HepG2 (cell line): Measurements from ENCODE around the gene FAM53B. TPM values are rescaled to one million over a fixed set of nuclear protein-coding genes. Genes with fewer than 3 reads are reported as not detected.

Experiments
- ATAC-seq: fragments of 200-7000 bp; cut with Tn5 transposase; 3 replicates; pipeline ENCODE4 v1.9.1; 2020; ENCODE audit warnings: mild to moderate bottlenecking, moderate library complexity
- BruUV-seq: library from RNA; stranded (reverse); fragments of 400-500 nt; replicated peaks from 2 replicates; lab custom pipeline; 2021; lab: Mats Ljungman, UMichigan
- CTCF ChIA-PET: fragments of 300-600 bp; formaldehyde crosslinking; extraction: SDS; loops from one replicate; lab custom pipeline; 2021; ENCODE audit warnings: low total read pairs, inconsistent platforms, low intra/inter-chr PET ratio; lab: Yijun Ruan, JAX
- POLR2A ChIA-PET: fragments of 350-600 bp; sonication (Branson Sonifier 250); formaldehyde crosslinking; loops from one replicate; lab custom pipeline; 2020; ENCODE audit warnings: antibody characterized with exemption, inconsistent platforms; lab: Yijun Ruan, JAX
- DNase-seq: peaks from one replicate; pipeline ENCODE4 v3.0.0-alpha.2; 2015; ENCODE audit warnings: low spot score
- FAIRE-seq: peaks from 3 replicates; lab custom pipeline; 2011; peaks lifted over from hg19 to GRCh38; lab: Jason Lieb, UNC
- H2AFZ ChIP-seq: one replicate; pipeline ENCODE4 v1.6.1; 2011; ENCODE audit warnings: low read length, inconsistent platforms
- H3K27ac ChIP-seq: fragments of 300-600 bp; 3 replicates; pipeline ENCODE4 v1.8.0; 2011; ENCODE audit warnings: mixed run types, mild to moderate bottlenecking, mixed read lengths, low read length, inconsistent platforms; ENCODE audit not compliant: insufficient read depth; ENCODE audit errors: extremely low read length
- H3K27me3 ChIP-seq, 2 experiments: fragments of 200-600 bp in 1 of 2; 2 replicates in 1 of 2; 3 replicates in 1 of 2; pipeline versions ENCODE4 v1.6.0 to v1.8.0; 2011; ENCODE audit warnings: low read length in 2 of 2, mild to moderate bottlenecking in 2 of 2, moderate library complexity in 2 of 2, inconsistent platforms in 1 of 2; ENCODE audit not compliant: insufficient read depth in 2 of 2, control insufficient read depth in 1 of 2
- H3K36me3 ChIP-seq, 2 experiments: fragments of 200-600 bp in 1 of 2; replicated peaks in 1 of 2; 2 replicates in 1 of 2; 3 replicates in 1 of 2; pipeline versions ENCODE4 v1.5.1 to v1.8.0; 2011; ENCODE audit warnings: low read length in 2 of 2, inconsistent platforms in 1 of 2; ENCODE audit not compliant: insufficient read depth in 2 of 2, control insufficient read depth in 1 of 2
- H3K4me1 ChIP-seq: 2 replicates; pipeline ENCODE4 v1.5.1; 2012; ENCODE audit warnings: low read length, inconsistent platforms; ENCODE audit not compliant: insufficient read depth
- H3K4me2 ChIP-seq: 2 replicates; pipeline ENCODE4 v1.6.0; 2011; ENCODE audit warnings: low read depth, low read length, inconsistent platforms
- H3K4me3 ChIP-seq, 3 experiments: fragments of 200-600 bp in 1 of 3; sonication (generic), shearing (Covaris generic) in 1 of 3; replicated peaks in 1 of 3; 2 replicates each; pipeline ENCODE4 v1.5.1; 2011 to 2016; ENCODE audit warnings: low read length in 3 of 3, inconsistent platforms in 2 of 3, low read depth in 2 of 3, mild to moderate bottlenecking in 2 of 3, control low read depth in 1 of 3, mixed read lengths in 1 of 3; ENCODE audit not compliant: insufficient read depth in 1 of 3
- H3K79me2 ChIP-seq: one replicate; pipeline ENCODE4 v1.6.1; 2011; ENCODE audit warnings: low read length, inconsistent platforms; ENCODE audit not compliant: insufficient read depth
- H3K9ac ChIP-seq: 2 replicates; pipeline ENCODE4 v1.6.0; 2011; ENCODE audit warnings: mild to moderate bottlenecking, low read depth, low read length, inconsistent platforms; ENCODE audit not compliant: insufficient read depth
- H3K9me3 ChIP-seq: 2 replicates; pipeline ENCODE4 v1.5.1; 2012; ENCODE audit warnings: mild to moderate bottlenecking, low read length
- H4K20me1 ChIP-seq: 2 replicates; pipeline ENCODE4 v1.6.0; 2011; ENCODE audit warnings: inconsistent platforms, mild to moderate bottlenecking, low read length, moderate library complexity; ENCODE audit not compliant: insufficient read depth
- IRX3 ChIP-seq: sonication (generic); formaldehyde crosslinking; IDR thresholded peaks from 2 replicates; pipeline ENCODE4 v1.8.1; 2023; ENCODE audit warnings: mild to moderate bottlenecking, low read depth, missing genetic modification reagents, borderline replicate concordance
- KDM5A ChIP-seq: fragments of 200-600 bp; sonication (generic); IDR thresholded peaks from 2 replicates; pipeline ENCODE4 v1.7.0; 2018; ENCODE audit warnings: antibody characterized with exemption, mild to moderate bottlenecking, low read length, borderline replicate concordance
- KMT2B ChIP-seq: IDR thresholded peaks from 2 replicates; pipeline ENCODE4 v1.6.1; 2016; ENCODE audit warnings: missing genetic modification reagents, missing compliant biosample characterization
- TCF7 ChIP-seq: sonication (generic); IDR thresholded peaks from 2 replicates; pipeline ENCODE4 v1.6.1; 2016; ENCODE audit warnings: antibody characterized with exemption, low read depth
- ZFP41 ChIP-seq: sonication (generic); formaldehyde crosslinking; IDR thresholded peaks from 2 replicates; pipeline ENCODE4 v1.4.0; 2020; ENCODE audit warnings: mild to moderate bottlenecking, missing genetic modification reagents, borderline replicate concordance
- ZNF281 ChIP-seq: sonication (generic); formaldehyde crosslinking; IDR thresholded peaks from 2 replicates; pipeline ENCODE4 v1.4.0; 2020; ENCODE audit warnings: missing genetic modification reagents, borderline replicate concordance
- ZNF317 ChIP-seq: sonication (generic); formaldehyde crosslinking; IDR thresholded peaks from 2 replicates; pipeline ENCODE4 v1.5.0; 2020; ENCODE audit warnings: mild to moderate bottlenecking, missing genetic modification reagents
- ZNF407 ChIP-seq: sonication (generic); formaldehyde crosslinking; IDR thresholded peaks from one replicate; pipeline ENCODE4 v1.5.1; 2020; ENCODE audit warnings: mild to moderate bottlenecking, missing genetic modification reagents; ENCODE audit errors: not compliant biosample characterization
- ZNF788 ChIP-seq: sonication (generic); formaldehyde crosslinking; IDR thresholded peaks from 2 replicates; pipeline ENCODE4 v1.5.0; 2020; ENCODE audit warnings: mild to moderate bottlenecking, missing genetic modification reagents, borderline replicate concordance
- WGBS: methylation state at CpG from one replicate; pipeline ENCODE4 v1.1.6; 2017; ENCODE audit warnings: low lambda C conversion rate; 5-methylcytosine and 5-hydroxymethylcytosine counted together
- in situ Hi-C: cut with HindIII; loops from 2 replicates; pipeline ENCODE4 v1.10.0; 2017; ENCODE audit warnings: low pct_unique_long_range_greater_than_20kb; ENCODE audit not compliant: extremely low pct_ligation_motif_present
- intact Hi-C: fragments of 100-400 bp; cut with micrococcal nuclease; formaldehyde crosslinking; loops from one replicate; pipeline ENCODE4 v1.10.0; 2022; ENCODE audit not compliant: unreplicated experiment
- polyA plus RNA-seq, 8 experiments: library from polyadenylated mRNA; depleted of rRNA in 3 of 8; stranded (reverse) in 7 of 8; unstranded in 1 of 8; fragments of >200 nt; fragmentation: Illumina TruSeq in 4 of 8; extraction: Trizol in 4 of 8; gene quantifications; 2 replicates each; pipeline versions ENCODE4 v1.2.1 to v1.2.3, GENCODE V29; 2011 to 2016; ENCODE audit warnings: low read depth in 4 of 8, missing spikeins in 1 of 8, mixed read lengths in 1 of 8; ENCODE audit not compliant: insufficient read depth in 1 of 8
- total RNA-seq, 5 experiments: library from RNA; depleted of rRNA; stranded (reverse); fragments of >200 nt; fragmentation: Illumina TruSeq; extraction: Trizol; gene quantifications; 2 replicates each; pipeline ENCODE4 v1.2.3, GENCODE V29; 2016; ENCODE audit warnings: low read depth in 1 of 5
- TF ChIP-seq, protein P1 (sequence below): sonication (generic); formaldehyde crosslinking; conservative IDR thresholded peaks from 2 replicates; pipeline ENCODE4 v1.8.0; 2022; ENCODE audit warnings: missing genetic modification reagents

FAM53B gene
- total and polyA plus RNA-seq, 2 of the 13 experiments (the other 11 are each of a cell fraction or from before 2014, with no cell fraction given) = 6.4 to 19.3 TPM

GRCh38 chr10:124669824-124670654, 74.1 kb downstream of the FAM53B start:
- Histone ChIP-seq H3K79me2 (no peaks in the 10 kb centered on the region), H3K4me2 (no peak overlapping the region), H4K20me1 (no peaks in the 10 kb centered on the region), H3K36me3 (peaks cover 6 to 13% of the 10 kb centered on the region in 2 experiments; a peak in 3 of 5 replicates), H3K4me3 (no peak overlapping the region), H3K9me3 (no peaks in the 10 kb centered on the region), H3K4me1 (no peaks in the 10 kb centered on the region), H3K27ac (no peak overlapping the region), H2AFZ (no peak overlapping the region), H3K9ac (no peak overlapping the region), H3K27me3 (no peaks in the 10 kb centered on the region)
- FAIRE-seq (no peak), ATAC-seq (no peak), DNase-seq (no peak)
- BruUV-seq = no TSS peak
- in situ Hi-C loops = no loop called here
- CTCF ChIA-PET = no interaction called here
- WGBS = 97% methylated on average over 18 of the region's 23 CpGs
- intact Hi-C loops = no loop called here
- POLR2A ChIA-PET = no interaction called here
- TF ChIP-seq ZNF407 (CRISPR knock-in tag) (no peak), ZNF788 (no peak), ZNF281 (CRISPR knock-in tag) (no peak), IRX3 (CRISPR knock-in tag) (no peak), TCF7 (no peak), ZFP41 (CRISPR knock-in tag) (no peak), KDM5A (no peak), KMT2B (CRISPR knock-in tag) (no peak), ZNF317 (CRISPR knock-in tag) (no peak)
- TF ChIP-seq, protein P1, sequence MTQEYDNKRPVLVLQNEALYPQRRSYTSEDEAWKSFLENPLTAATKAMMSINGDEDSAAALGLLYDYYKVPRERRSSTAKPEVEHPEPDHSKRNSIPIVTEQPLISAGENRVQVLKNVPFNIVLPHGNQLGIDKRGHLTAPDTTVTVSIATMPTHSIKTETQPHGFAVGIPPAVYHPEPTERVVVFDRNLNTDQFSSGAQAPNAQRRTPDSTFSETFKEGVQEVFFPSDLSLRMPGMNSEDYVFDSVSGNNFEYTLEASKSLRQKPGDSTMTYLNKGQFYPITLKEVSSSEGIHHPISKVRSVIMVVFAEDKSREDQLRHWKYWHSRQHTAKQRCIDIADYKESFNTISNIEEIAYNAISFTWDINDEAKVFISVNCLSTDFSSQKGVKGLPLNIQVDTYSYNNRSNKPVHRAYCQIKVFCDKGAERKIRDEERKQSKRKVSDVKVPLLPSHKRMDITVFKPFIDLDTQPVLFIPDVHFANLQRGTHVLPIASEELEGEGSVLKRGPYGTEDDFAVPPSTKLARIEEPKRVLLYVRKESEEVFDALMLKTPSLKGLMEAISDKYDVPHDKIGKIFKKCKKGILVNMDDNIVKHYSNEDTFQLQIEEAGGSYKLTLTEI = no peak
